Uterus (tissue), 2 donors: ENCODE results near the gene ZNF608.

Source experiments
- POLR2A ChIP-seq, 2 donors: fragments of 450-650 bp; IDR thresholded peaks; one replicate each; pipeline ENCODE4 v1.6.1; 2016; ENCODE audit warnings: antibody characterized with exemption in 2 of 2, mild to moderate bottlenecking in 1 of 2, moderate library complexity in 1 of 2
- TF ChIP-seq, protein P1 (sequence below), 4 experiments: fragments of 200-600 bp in 2 of 4; fragments of 450-650 bp in 2 of 4; sonication (generic) in 2 of 4; IDR thresholded peaks; one replicate each; pipeline ENCODE4 v1.5.1; 2016 to 2019; ENCODE audit warnings: antibody characterized with exemption in 4 of 4, mild to moderate bottlenecking in 2 of 4, moderate library complexity in 1 of 4

DNA sequence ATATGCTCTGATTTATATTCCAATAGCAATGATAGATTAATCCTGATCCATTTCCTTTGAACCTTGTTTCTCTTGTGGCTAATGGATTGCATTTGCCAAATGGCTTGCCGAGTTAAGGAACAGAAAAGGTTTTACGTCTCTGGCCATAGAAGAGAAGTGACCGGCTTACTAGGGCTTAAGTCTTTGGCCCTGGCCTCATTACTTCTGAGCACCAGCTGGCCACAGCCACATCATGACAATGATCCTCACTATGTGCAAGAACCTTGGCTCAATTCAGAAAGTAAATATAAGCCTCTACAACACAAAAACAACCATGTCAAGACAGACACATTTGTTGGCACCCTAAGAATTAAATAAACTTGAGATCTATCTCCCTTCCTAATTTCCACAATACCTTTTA is 46.1 kb downstream of the ZNF608 start:
- TF ChIP-seq, protein P1, sequence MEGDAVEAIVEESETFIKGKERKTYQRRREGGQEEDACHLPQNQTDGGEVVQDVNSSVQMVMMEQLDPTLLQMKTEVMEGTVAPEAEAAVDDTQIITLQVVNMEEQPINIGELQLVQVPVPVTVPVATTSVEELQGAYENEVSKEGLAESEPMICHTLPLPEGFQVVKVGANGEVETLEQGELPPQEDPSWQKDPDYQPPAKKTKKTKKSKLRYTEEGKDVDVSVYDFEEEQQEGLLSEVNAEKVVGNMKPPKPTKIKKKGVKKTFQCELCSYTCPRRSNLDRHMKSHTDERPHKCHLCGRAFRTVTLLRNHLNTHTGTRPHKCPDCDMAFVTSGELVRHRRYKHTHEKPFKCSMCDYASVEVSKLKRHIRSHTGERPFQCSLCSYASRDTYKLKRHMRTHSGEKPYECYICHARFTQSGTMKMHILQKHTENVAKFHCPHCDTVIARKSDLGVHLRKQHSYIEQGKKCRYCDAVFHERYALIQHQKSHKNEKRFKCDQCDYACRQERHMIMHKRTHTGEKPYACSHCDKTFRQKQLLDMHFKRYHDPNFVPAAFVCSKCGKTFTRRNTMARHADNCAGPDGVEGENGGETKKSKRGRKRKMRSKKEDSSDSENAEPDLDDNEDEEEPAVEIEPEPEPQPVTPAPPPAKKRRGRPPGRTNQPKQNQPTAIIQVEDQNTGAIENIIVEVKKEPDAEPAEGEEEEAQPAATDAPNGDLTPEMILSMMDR (IDR thresholded peaks at IDR 0.05) = no peak
- no peak for TF ChIP-seq POLR2A (IDR thresholded peaks at IDR 0.05)
